GM18505 (cell line): ENCODE results near the gene RBM5.

Experiments used
- ATAC-seq: cut with Tn5 transposase; IDR thresholded peaks from one replicate; pipeline ENCODE4 v1.9.1; 2021; ENCODE audit not compliant: unreplicated experiment
- POLR2A ChIP-seq: IDR thresholded peaks from 4 replicates; pipeline ENCODE4 v1.6.1; 2011; ENCODE audit warnings: borderline replicate concordance; ENCODE audit not compliant: insufficient read depth, insufficient read length; ENCODE audit errors: extremely low read depth

Gene RBM5

GRCh38 chr3:50163572-50164455, 75.1 kb downstream of the RBM5 start:
- no peak for ATAC-seq
- TF ChIP-seq POLR2A, result no peak

- no peak for TF ChIP-seq POLR2A
- no peak for ATAC-seq
Measured at GRCh38 chr3:50164481-50164880, 75.8 kb downstream of the RBM5 start.

- ATAC-seq, result no peak
- no peak for TF ChIP-seq POLR2A
Measured at GRCh38 chr3:50164984-50165909, 76.5 kb downstream of the RBM5 start.

- no peak for TF ChIP-seq POLR2A
- ATAC-seq, result no peak
Measured at GRCh38 chr3:50165910-50166538, 77.3 kb downstream of the RBM5 start.

GRCh38 chr3:50166620-50167019, 77.9 kb downstream of the RBM5 start:
- TF ChIP-seq POLR2A, result no peak
- ATAC-seq, result no peak

- no peak for ATAC-seq
Measured at GRCh38 chr3:50167069-50167840, 78.5 kb downstream of the RBM5 start.

GRCh38 chr3:50167841-50168209, 79.1 kb downstream of the RBM5 start:
- no peak for TF ChIP-seq POLR2A
- no peak for ATAC-seq

More at GRCh38 chr3:50167069-50167840, 78.5 kb downstream of the RBM5 start:
- no peak for TF ChIP-seq POLR2A

GRCh38 chr3:50168388-50168787, 79.7 kb downstream of the RBM5 start:
- no peak for TF ChIP-seq POLR2A
- no peak for ATAC-seq
